8988T (cell line): ENCODE results near the gene UBR2.
"Not testable (repeated sequence)": the region's sequence is repeated elsewhere in the genome, so short reads cannot be mapped to it uniquely, and the experiment has no call there.

Experiments used
- DNase-seq: peaks from one replicate; pipeline ENCODE4 v3.0.0; 2011

The UBR2 gene

DNA sequence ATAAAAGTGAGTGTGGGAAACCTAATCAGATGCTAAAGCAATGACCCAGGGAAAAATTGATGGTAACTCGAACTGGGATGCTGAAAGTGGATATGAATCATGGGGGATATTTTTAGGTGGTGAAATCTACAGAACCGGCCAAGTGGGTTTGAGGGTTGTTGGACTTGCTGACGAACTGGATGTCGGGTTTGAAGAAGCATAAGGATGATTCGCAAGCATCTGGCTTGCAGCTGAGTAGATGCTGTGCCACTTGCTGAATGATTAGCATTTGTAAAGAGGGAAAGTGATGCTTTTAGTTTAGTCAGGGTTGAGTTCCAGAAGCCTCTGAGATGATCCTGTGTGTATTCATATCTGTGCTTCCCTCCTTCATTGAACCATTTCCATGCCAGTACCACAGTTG is 54.9 kb downstream of the UBR2 start:
- DNase-seq = no peak

DNA sequence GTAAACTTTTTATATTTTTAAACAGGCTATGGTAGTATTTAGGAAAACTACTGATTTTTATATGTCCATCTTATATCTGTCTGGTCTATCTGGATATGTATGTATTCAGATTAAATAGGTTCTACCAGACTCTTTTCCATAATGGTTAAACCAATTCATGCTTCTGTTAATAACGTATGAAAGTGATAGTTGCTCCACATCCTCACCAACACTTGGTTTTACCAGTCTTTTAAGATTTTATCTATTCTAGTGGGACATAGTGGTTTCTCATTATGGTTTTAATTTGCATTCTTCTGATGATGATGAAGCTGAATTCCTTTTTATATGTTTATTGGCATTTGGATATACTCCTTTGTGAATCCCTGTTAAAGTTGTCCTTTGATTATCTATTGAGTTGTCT is 56.1 kb downstream of the UBR2 start:
- no peak for DNase-seq

DNA sequence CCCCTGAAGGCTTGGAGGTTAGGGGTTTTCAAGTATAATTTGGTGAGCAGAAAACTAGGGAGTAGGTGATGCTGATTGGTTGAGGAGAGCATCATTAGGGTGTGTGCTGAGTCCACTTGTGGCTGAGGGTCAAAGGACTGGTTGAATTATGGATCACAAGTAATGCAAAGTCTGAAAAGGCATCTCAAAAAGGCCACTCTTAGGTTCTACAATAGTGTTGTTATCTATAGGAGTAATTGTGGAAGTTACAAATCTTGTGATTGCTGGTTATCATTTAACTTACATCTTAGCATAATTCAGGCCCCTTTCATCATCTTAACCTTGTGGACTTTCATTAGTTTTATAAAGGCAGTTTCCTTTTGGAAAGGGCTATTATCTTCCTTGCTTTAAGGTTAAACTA is 60.8 kb downstream of the UBR2 start:
- DNase-seq = no peak

DNA sequence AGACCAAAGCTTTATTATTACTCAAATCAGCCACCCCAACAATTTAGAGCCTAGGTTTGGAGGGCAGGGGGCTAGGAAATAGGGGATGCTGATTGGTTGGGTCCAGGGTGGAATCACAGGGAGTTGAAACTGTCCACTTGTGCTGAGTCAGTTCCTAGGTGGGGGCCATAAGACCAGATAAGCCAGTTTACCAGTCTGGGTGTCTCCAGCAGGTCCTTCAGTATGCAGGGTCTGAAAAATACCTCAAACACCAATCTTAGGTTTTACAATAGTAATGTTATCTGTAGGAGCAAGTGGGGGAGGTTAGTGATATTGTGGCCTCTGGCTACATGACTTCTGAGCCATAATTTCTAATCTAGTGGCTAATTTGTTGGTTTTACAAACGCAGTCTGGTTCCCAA is 63.2 kb downstream of the UBR2 start:
- DNase-seq = no peak

DNA sequence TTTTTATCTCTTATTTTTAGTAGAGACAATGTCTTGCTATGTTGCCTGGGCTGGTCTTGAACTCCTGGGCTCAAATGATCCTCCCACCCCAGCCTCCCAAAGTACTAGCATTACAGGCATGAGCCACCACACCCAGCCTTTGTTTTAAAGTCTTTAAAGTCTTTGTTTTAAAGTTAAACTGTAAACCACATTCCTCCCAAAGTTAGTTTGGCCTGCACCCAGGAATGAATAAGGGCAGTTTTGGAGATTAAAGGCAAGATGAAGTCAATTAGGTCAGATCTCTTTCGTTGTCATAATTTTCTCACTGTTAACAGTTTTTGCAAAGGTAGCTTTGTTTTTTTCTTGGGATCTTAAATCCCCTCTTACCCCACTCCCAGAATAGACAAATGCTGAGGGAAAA is 63.8 kb downstream of the UBR2 start:
- DNase-seq = no peak

DNA sequence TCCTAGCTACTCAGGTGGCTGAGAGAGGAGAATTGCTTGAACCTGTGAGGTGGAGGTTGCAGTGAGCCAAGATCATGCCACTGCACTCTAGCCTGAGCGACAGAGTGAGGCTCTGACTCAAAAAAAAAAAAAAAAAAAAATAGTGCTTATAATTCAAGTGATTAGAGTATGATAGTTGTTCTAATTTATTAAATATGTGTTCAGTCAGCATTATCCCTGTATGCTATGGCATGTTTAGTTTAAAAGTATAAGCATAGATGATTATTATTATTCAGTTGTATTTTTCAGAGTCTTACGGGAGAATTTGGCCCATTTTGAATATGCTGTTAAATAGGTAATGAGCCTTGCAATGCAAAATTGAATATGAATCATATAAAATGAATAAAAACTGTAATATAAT is 64.8 kb downstream of the UBR2 start:
- DNase-seq = no peak

DNA sequence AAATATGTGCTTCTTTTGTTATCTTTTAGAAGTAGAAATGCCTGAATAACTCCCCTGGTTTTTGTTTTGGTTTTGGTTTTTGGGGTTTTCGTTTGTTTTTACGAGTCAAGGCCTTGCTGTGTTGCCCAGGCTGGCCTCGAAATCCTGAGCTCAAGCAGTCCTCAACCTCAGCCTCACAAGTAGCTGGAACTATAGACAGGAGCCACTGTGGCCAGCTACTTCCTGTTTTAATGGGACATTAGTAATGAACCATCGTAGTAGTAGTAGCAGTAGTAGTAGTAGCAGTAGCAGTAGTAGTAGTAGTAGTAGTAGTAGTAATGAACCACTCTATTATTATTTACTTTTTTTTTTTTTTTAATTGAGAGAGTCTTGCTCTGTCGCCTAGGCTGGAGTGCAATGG is 66.0 kb downstream of the UBR2 start:
- DNase-seq = no peak

DNA sequence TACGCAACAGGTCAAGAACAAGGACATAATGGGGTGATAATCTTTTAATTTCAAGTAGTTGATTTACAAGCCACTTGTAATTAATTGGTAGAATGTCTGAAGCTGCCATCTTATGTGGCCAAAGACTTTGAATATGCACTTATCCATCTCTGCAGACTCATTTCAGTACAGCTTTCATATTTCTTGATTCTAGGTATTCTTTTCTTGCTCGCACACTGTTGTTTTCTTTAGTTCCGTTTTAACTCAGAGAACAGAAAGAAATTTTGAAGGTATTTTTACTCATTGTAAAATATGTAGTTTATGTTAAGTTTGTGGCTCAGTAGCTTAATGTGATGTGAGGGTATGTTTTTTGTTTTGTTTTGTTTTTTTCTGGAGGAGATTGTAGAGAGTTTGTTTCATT is 73.9 kb downstream of the UBR2 start:
- DNase-seq = no peak

DNA sequence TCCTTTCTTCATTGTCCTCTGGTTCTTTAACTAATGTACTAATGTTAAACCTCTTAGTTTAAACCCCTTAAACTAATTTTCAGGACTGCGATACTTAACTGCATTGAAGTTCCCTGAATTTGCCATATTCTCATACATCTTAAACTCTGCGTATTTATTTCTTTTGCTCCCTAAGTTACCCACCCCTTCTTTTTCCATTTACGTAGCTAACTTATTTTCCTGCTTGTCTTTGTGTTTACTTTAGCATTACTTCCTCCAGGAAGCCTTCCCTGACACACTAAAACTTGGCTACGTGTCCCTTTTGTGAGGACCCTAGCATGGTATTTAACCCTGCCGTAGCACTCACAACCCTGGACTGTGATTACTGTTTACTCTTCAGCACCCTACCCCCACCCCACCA is 79.0 kb downstream of the UBR2 start:
- DNase-seq = no peak

DNA sequence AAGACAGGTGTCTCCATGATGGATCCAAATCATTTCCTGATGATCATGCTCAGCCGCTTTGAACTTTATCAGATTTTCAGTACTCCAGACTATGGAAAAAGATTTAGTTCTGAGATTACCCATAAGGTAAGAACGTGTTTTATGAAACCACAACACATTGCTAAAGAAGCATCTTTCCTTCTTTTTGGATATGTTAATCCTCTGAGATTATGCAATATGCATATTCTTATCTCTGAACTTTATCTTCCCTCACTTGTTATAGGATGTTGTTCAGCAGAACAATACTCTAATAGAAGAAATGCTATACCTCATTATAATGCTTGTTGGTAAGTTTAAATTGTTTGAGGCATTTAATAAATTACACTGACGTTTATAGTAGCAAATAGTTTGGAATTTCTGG is 80.4 kb downstream of the UBR2 start:
- no peak for DNase-seq

DNA sequence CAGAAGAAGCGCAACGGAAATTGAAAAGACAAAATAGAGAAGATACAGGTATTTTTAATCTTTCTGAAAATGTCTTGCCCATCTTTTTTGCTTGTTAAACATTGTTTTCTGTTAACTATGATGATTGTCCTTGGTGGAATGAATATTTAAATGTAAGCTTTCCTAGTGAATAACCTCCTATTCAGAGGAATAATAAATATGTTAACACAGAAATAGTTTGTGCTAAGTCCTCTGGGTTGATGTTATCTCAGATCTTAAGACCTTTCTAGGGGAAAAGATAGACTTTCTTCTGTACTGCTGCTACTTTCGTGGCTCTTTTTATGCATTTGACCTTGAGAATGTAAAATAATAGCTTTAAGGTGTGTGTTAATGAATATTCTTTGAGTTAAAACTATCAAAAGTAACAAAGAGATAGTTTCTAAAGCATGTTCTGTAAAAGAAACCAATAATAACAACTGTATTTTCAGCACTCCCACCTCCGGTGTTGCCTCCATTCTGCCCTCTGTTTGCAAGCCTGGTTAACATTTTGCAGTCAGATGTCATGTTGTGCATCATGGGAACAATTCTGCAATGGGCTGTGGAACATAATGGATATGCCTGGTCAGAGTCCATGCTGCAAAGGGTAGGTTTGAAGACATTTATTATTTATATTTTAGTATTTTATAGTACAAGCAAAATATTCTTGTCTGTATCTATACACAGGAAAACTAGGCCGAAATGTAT is 88.4 kb downstream of the UBR2 start:
- DNase-seq = no peak

DNA sequence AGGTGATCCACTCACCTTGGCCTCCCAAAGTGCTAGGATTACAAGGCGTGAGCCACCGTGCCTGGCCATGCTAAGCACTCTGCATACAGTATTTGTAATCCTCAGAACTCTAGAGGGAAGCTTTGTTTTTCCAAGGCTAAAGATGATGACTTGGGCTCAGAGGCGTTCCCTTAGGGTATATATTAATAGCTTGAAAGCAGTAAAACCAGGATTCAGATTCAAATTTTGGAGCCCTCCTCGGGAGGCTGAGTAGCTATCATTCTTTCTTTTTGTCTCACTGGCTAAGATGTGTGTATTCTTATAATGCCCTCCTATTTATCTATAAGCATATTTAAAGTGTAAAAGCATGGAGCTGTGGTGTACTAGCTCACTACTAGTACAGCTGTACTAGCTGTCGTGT is 90.0 kb downstream of the UBR2 start:
- DNase-seq = no peak

DNA sequence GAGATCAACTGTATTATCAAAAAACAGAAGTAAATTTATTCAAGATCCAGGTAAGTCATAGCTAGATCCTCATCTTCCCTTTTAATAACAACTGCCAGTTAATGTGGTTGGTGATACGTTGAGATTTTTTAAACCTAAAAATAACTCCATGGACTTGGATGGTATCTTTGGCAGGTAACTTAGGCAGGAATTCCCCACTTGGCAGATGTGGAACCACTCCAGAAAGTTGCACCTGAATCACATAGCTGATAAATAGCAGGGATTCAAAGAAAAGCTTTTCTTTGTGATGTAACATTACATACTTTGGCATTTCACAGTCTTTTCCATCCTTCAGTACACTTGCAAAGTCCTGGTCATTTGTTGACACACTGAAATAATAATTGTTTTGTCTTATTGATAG is 96.0 kb downstream of the UBR2 start:
- DNase-seq = no peak

DNA sequence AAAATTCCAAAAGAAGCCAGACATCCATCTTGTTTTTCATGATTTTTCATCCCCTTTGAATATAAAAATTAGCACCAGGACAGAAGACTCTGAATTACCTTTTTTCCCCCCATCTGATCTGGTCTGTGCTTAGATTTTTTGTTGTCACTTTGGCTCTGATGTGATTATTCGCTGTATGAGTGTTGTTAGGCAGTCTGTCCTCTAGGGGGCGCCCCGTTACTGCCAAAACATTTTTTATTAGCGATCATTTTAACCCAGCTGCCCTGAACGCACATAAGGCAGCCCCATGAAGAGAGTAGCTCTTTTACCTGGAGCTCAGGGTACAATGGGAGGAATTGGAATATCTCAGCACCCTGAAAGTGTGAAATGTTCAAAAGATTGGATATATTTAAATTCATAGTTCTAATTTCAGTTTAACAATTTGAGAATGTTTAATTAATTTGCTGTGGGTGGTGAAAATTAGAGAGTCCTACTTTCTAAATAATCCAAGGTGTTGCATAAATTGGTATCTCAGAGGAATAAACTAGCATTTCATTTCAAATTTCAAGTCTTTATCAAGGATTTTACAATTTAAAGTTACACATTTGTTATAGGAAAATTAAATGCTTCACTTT is 97.8 kb downstream of the UBR2 start:
- DNase-seq = no peak

DNA sequence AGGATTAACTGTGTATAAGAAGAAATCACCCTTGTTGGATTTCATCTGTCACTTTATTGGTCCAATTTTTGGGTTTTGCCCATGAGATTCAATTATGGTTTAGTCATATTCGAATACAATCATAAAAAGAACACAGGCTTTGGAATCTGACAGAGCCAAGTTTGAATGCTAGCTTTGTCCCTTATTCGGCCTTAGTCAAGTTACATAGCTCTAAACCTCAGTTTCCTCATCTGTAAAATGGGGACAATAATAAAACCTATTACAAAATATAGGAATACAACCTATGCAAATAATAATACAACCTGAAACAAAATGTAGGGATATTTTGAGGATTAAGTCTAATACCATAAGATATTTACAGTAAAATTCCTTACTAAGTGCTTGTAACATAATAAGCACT is 100.9 kb downstream of the UBR2 start:
- DNase-seq = no peak

DNA sequence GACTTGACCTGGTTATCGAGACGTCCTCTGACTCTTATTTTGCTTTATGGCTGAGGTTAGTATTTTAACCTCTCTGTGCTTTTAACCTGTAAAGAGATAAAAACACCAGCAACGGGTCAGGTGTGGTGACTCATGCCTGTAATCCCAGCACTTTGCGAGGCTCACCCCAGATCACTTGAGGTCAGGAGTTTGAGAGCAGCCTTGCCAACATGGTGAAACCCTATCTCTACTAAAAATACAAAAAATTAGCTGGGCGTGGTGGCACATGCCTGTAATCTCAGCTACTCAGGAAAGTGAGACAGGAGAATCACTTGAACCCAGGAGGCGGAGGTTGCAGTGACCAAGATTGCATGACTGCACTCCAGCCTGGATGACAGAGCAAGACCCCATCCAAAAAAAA is 110.5 kb downstream of the UBR2 start:
- DNase-seq = not testable (repeated sequence)

DNA sequence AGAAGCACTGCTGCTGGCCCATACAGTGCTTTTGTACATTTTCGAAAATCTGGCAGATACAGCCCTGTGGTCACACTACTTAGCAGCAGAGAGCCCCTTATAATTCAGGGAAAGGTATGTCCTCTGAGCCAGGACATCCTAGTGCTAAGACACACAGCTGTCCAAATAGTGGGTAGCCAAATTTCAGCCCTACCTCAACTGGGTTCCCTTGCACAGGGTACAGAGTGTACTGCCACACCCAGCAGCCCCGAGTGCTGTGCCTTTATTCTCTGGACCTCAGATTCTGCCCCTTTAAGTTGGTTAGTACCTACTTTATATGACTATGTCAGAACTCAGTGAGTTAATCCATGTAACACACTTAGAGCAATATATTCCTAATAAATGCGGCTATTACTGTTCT is 111.0 kb downstream of the UBR2 start:
- no peak for DNase-seq

DNA sequence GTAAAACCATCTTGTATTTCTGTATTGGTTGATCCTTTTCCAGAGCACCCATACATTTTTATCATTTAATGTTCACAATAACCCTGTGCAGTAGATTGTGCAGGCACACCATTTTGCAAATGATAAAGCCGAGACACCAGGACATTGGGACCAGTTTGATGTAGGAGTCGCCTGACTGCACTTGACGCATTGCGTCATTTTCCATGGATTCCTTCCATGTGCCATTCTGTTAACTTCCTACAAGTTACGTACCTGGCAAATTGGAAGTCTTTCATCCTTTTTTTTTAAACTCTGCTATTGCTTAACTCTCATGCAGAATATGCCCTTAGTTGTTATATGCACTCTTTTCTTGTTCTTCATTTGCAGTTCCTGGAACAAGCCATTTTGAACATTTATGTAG is 115.5 kb downstream of the UBR2 start:
- DNase-seq = no peak

DNA sequence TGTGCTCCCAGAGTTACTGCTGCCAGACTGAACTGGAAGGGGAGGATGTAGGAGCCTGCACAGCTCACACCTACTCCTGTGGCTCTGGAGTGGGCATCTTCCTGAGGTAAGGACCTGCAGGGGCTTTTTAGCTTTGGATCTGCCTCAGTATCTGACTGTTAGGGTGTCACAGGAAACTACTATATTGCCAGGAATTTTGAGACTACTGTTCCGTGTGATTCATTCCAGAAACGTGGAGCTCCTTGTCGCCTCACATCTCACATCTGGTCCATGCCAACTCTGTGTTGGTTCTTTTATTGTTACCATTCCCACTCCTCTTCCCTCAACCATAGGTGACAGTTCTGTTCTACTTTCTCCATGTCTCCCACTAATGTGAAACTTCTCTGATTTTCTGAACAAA is 124.5 kb downstream of the UBR2 start:
- no peak for DNase-seq

DNA sequence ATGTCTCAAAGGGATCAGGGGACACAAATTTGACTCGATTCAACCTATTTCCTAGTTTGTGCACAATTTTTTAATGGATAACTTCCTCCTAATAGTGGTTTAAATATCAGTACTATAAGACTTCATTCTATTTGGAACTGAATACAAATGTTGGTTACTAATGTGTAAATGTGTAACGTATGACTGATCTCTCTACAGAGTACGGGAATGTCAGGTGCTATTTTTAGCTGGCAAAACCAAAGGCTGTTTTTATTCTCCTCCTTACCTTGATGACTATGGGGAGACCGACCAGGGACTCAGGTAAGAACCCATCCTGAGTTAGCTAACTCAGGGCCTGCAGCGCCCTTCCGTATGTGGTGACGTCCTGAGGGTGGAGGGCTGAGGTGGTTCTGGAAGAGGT is 125.5 kb downstream of the UBR2 start:
- no peak for DNase-seq

DNA sequence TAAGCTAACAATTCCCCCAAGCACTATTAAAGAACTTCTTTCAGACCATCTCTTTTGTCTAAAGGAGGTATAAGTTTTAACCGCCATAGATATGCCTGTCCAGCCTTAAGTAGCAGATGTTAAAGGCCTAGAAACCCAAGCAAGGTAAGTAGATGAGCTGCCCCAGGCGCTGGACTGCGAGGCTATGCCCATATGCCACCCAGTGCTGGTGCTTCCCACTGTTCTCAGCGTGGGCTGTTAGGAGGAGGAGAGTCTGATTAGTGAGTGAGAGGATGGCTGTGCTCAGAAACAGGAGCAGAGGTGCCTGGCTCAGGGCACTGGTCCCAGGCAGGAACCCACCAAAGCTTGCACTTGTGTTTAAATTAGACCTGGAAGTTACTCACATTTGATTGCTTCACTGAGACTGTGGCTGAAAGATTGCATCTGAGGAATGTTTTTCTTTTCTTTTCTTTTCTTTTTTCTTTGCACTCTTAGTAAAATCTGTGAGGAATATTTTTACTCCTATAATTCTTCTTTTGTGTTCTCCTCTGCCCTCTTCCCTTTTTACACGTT is 126.4 kb downstream of the UBR2 start:
- DNase-seq = no peak

DNA sequence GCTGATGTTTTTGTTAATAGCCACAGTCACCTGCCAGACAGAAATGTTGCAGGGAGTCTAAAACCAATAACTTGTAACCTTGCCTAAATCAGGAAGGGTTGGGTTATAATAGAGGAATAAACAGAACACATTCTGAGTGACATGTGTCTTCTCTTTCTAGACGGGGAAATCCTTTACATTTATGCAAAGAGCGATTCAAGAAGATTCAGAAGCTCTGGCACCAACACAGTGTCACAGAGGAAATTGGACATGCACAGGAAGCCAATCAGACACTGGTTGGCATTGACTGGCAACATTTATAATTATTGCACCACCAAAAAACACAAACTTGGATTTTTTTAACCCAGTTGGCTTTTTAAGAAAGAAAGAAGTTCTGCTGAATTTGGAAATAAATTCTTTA is 127.0 kb downstream of the UBR2 start:
- no peak for DNase-seq

DNA sequence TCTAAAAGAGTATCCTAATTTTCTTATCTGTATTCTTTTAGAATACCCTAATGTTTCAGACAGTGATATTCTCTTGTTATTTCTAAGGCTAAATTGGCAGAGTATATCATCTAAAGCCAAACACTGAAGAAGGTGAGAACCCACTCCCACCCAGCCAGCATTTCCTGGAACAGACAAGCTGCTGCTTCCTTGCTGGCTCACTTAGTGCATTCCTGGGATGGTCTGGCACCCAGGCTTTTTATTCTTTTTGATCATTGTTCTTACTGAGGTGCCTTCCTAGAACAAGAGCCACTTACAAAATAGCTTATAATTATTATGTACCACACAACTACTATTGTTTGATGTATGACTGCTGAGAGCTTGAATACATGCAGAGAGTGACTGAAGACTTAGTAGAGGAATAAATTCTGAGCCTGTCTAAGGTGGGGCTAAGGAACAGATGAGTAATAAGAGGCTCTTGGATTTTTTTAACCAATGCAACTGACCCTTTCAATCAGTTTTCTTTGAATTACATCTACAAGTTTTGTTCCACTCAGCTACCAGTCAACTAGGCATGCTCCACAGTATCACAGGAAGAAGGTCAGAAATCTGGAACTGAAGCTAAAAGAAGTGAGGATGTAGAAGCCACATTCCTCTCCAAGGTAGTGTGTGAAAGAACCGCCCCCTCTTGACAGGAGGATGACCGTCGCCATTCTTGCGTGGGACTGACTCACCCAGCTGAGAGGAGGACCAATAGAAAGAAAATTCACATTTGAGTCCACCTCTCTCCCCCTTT is 128.5 kb downstream of the UBR2 start:
- no peak for DNase-seq

DNA sequence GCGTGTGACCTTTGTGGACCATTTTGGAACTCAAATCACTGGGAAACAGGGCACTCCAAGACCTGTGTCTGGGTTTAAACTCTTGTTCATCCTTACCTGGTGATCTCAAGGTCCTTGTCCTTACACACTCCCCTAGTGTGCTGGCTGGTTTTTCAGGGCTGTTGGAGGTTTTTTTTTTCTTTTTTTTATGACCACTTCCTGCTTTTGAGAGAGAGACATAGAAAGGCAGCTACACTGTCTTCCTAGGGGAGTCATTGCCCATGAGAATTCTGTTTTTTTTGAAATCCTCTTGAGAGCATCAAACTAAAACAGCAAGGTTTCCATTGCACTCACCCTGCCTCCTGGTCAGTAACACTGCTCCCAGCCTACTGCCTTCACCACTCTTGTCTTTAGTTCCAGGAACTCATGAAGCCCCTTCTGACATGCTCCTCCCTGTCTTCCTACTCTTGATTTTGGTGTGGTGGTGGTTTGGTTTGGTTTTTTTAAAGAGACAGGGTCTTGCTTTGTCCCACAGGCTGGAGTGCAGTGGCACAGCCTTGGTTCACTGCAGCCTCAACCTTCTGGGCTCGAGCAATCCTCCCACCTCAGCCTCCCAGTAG is 130.0 kb downstream of the UBR2 start:
- no peak for DNase-seq
